Stimulated activated naive CD4-positive, alpha-beta T cell (primary cell): ENCODE data around the gene YIF1B.

Experiments
- DNase-seq, 6 experiments: peaks; one replicate each; lab custom pipeline; 2025; lab: John Stamatoyannopoulos, UW

The YIF1B gene

GRCh38 chr19:38335949-38336637 is 20.3 kb upstream of the YIF1B start:
- DNase-seq = peak; percentile 88 to 97 (median 91)

- no peak for DNase-seq
Measured at GRCh38 chr19:38333245-38333644, 17.5 kb upstream of the YIF1B start.

- no peak for DNase-seq
Measured at GRCh38 chr19:38331728-38332127, 16.0 kb upstream of the YIF1B start.

- DNase-seq = no peak
Measured at GRCh38 chr19:38329651-38330050, 13.9 kb upstream of the YIF1B start.

GRCh38 chr19:38326591-38326990 is 10.8 kb upstream of the YIF1B start:
- no peak for DNase-seq

- no peak for DNase-seq
Measured at GRCh38 chr19:38324431-38324830, 8.7 kb upstream of the YIF1B start.

- DNase-seq = no peak
Measured at GRCh38 chr19:38323291-38323690, 7.5 kb upstream of the YIF1B start.

- no peak for DNase-seq
Measured at GRCh38 chr19:38321646-38322196, 6.0 kb upstream of the YIF1B start.

- peak in 1 of 6 experiments; percentile 7 for DNase-seq
Measured at GRCh38 chr19:38320969-38321339, 5.2 kb upstream of the YIF1B start.

- peak in 5 of 6 experiments; percentile 7 to 58 (median 30) for DNase-seq
Measured at GRCh38 chr19:38319421-38320258, 3.9 kb upstream of the YIF1B start, which contains the start of gene KCNK6. TSS of gene KCNK6 (plus strand) at chr19:38319845. CDS start at chr19:38319951, 106 bp downstream.

GRCh38 chr19:38318660-38319059 is 2.9 kb upstream of the YIF1B start:
- DNase-seq = no peak

- DNase-seq = peak in 5 of 6 experiments; percentile 4 to 44 (median 18)
Measured at GRCh38 chr19:38317104-38317612, 1.4 kb upstream of the YIF1B start.

- DNase-seq = no peak
Measured at GRCh38 chr19:38316477-38317067, 825 bp upstream of the YIF1B start.

GRCh38 chr19:38310986-38311385 is 4.8 kb downstream of the YIF1B start:
- DNase-seq = no peak

GRCh38 chr19:38310279-38310670 is 5.5 kb downstream of the YIF1B start:
- no peak for DNase-seq

GRCh38 chr19:38309615-38310278 is 6.0 kb downstream of the YIF1B start:
- no peak for DNase-seq

- no peak for DNase-seq
Measured at GRCh38 chr19:38308926-38309614, 6.7 kb downstream of the YIF1B start.

GRCh38 chr19:38308006-38308766 is 7.6 kb downstream of the YIF1B start:
- no peak for DNase-seq

GRCh38 chr19:38307597-38307996 is 8.2 kb downstream of the YIF1B start:
- no peak for DNase-seq

- DNase-seq = no peak
Measured at GRCh38 chr19:38307076-38307475, 8.7 kb downstream of the YIF1B start.
